Stimulated activated CD8-positive, alpha-beta memory T cell treated with anti-CD3 and anti-CD28 coated beads, Interleukin-15, amount 100 ng/mL, for 48 hours (primary cell): ENCODE results near the gene CCDC152.
"Not testable (repeated sequence)": the region's sequence is repeated elsewhere in the genome, so short reads cannot be mapped to it uniquely, and the experiment has no call there.

ENCODE experiments used
- DNase-seq, 2 donors: peaks; one replicate each; pipeline ENCODE4 v3.0.0-alpha.2; 2020; ENCODE audit warnings: low read depth in 2 of 2

CCDC152 gene

GRCh38 chr5:42756606-42757601 is at the start of gene CCDC152:
Gene CCDC152 (plus strand): TSS chr5:42756818. CDS start chr5:42759122, 2,304 bp downstream.
- DNase-seq = peak; percentile 50 to 51

- DNase-seq = no peak
Observed at GRCh38 chr5:42715785-42716184, 40.8 kb upstream of the CCDC152 start.

DNA sequence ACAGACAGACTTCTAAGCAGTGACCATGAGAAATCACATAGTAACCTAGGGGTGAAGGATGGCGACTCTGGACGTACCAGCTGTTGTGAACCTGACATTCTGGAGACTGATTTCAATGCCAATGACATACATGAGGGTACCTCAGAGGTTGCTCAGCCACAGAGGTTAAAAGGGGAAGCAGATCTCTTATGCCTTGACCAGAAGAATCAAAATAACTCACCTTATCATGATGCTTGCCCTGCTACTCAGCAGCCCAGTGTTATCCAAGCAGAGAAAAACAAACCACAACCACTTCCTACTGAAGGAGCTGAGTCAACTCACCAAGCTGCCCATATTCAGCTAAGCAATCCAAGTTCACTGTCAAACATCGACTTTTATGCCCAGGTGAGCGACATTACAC is 38.0 kb upstream of the CCDC152 start:
- no peak for DNase-seq

- no peak for DNase-seq
Observed at GRCh38 chr5:42719034-42719433, 37.6 kb upstream of the CCDC152 start.

DNA sequence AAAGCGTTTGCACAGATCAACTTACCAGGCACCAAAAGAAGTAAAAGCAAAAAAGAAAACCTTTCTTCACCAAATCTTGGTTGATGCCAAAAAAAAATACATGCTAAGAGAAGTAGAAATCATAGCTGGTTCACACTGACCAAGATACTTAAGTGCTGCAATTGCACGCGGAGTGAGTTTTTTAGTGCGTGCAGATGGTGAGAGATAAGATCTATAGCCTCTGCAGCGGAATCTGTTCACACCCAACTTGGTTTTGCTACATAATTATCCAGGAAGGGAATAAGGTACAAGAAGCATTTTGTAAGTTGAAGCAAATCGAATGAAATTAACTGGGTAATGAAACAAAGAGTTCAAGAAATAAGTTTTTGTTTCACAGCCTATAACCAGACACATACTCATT is 36.4 kb upstream of the CCDC152 start:
- no peak for DNase-seq

GRCh38 chr5:42721484-42721883 is 35.1 kb upstream of the CCDC152 start:
- DNase-seq = no peak

GRCh38 chr5:42734531-42735058 is 22.0 kb upstream of the CCDC152 start:
- not testable (repeated sequence) for DNase-seq

GRCh38 chr5:42740920-42741319 is 15.7 kb upstream of the CCDC152 start:
- DNase-seq = no peak

DNA sequence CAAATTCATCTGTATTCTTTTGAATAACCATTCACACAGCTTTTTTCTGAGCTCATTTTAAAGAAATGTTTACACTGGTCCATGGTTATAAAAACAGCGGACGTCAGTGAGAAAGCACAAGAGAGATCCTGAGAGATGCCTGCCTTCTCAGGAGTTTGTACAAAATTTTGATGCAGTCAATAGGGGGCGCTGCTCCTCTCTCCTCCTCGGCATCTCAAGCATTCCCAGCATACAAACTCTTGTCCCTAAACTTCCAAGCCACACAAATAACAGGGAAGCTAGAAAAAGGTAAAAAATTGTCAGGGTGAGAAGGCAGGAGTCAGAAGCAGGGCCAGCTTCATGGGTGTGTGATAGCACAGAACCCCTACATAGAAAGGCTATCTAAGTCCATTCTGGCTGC is 11.2 kb upstream of the CCDC152 start:
- DNase-seq = no peak

GRCh38 chr5:42745856-42746255 is 10.8 kb upstream of the CCDC152 start:
- DNase-seq = no peak

- no peak for DNase-seq
Observed at GRCh38 chr5:42749020-42749419, 7.6 kb upstream of the CCDC152 start.

GRCh38 chr5:42750507-42750906 is 6.1 kb upstream of the CCDC152 start:
- DNase-seq = no peak

DNA sequence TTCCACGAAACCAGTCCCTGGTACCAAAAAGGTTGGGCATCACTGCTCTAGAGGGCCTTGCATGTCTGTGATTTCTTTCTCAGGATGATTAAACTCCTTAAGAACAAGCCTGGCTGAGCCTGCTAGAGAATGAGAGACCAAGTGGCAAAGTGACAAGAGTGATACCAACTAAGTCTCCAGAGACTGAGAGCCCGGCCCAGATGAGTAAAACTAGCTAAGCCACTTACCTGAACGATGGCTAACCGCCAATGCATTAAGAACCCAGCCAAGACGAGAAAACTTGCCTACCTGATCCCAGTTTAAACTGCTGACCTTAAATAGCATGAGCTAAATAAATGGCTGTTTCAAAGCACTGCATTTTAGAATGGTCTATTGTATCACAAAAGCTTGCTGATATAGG is 5.6 kb upstream of the CCDC152 start:
- DNase-seq = no peak

GRCh38 chr5:42753099-42753498 is 3.5 kb upstream of the CCDC152 start:
- DNase-seq = no peak

DNA sequence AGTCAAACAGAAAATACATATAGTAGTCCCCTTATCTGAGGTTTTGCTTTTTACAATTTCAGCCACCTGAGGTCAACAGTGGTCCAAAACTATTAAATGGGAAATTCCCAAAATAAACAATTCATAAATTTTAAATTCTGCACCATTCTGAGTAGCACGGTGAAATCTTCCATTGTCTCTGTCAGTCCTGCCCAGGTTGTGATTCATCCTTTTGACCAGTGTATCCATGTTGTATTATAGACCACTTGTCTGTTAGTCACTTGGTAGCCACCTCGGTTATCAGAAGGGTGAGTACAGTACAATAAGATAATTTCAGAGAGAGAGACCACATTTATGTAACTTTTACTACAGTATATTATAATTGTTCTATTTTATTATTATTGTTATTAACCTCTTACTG is 2.8 kb downstream of the CCDC152 start:
- no peak for DNase-seq

- DNase-seq = no peak
Observed at GRCh38 chr5:42760426-42760825, 3.8 kb downstream of the CCDC152 start.

GRCh38 chr5:42761791-42762190 is 5.2 kb downstream of the CCDC152 start:
- DNase-seq = no peak

DNA sequence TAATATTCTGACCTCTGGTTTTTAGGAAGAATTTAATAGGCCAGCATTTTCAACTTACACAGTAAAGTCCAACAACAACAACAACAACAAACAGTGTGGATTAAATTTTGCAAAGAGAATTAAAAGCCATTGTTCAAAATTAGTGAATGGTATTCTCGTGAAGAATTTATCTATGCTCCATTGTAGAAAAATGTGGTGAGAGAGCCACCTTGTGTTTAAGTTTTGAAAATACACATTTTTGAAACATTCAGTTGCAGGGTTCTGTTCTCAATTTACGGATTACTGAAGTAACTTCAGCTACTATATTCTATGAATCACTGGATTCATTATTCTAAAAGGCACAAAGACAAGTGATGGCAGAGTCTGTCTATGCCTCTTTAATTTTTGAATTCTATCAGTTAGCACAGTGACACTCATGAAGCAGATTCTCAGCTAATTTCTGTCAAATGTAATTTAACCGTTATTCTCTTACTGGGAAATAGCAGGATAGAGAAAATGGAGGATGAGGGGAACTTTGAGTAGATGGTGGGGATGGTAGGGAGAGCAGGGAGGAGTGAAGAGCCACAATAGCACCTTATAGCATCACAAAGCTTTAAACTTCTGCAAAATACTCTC is 11.0 kb downstream of the CCDC152 start:
- DNase-seq = no peak

- DNase-seq = no peak
Observed at GRCh38 chr5:42768106-42768504, 11.5 kb downstream of the CCDC152 start.

GRCh38 chr5:42770003-42770402 is 13.4 kb downstream of the CCDC152 start:
- DNase-seq = no peak

DNA sequence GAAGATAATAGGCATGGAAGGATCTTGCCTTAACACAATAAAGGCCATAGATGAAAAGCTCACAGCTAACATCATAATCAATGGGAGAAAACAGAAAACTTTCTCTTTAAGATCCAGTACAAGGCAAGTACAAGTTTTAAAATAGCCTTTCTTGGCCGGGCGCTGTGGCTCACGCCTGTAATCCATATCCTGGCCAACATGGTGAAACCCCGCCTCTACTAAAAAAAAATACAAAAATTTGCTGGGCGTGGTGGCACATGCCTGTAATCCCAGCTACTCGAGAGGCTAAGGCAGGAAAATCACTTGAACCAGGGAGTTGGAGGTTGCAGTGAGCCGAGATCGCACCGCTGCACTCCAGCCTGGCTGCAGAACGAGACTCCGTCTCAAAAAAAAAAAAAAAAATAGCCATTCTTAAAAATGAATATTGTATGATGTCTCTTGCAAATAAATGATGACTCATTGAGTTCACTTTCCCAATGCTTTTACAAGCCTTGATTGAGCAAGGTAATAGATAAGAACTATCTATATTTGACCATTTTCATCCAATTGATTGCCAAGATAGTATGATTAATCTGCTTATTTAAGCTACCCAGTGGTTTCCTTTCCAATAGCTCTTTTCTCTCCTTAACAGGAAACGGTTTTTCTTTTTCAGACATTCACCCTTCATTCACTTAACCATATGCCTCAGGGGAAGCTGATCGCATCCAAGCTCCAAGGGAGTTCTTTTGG is 15.8 kb downstream of the CCDC152 start:
- no peak for DNase-seq

DNA sequence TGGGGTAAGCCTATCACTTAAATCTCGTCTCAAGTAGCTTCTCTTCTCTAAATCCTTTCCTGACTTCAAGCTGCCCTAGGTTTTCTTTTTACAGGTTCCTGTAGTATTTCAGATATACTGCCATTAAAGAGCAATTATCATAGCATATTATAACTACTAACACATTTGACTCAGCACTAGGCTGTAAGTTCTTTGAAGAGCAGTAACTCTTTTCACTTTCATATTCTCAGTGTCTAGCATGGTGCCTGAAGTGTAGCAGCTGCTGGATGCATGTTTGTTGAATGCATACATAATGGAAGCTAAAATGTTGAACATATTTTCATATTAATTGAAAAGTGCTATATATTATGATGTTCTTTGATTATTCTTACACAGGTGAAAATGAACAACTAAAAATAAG is 22.5 kb downstream of the CCDC152 start:
- no peak for DNase-seq
